ENCODE results near the gene COL17A1. TPM values are rescaled to one million over a fixed set of nuclear protein-coding genes. Genes with fewer than 3 reads are reported as not detected.

The COL17A1 gene
- polyA plus RNA-seq (ENCODE audit: insufficient read length in 4 of 4) = under 1 TPM; 0.49 to 0.65 (median 0.57) TPM

DNA sequence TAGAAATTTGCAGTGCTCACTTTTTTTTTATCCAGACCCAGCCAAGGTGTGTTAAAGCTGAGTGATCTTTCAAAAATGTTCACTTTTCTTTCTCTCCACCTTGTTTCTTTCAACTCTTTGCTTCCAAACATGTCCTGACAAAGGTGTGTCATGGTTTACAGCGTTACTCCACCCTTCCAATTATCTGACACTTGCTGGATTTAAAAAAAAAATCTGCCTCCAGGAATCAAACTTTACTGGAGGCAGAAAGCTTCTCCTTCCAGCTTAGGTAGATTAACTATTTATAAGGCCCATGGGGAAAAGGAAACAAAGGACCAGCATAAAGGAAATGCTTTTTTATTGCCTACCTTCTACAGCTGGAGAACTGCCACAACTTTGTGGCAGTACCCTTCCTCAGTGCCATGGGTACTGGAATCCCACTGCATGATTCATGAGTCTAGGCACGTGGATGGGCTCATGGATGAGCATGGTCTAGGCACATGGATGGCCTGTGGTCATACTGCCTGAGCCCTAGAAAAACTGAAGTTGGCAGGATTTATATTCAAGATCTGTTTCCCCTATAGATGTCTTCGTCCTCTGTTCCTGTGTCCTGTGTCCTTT is at the start of gene COL17A1:
COL17A1 (minus strand) TSS at position 80 of the 600 bp plus-strand sequence. CDS start 5,207 bp downstream, outside the sequence.
- no peak for DNase-seq (ENCODE audit: low read depth in 4 of 4, low spot score in 3 of 4)

DNA sequence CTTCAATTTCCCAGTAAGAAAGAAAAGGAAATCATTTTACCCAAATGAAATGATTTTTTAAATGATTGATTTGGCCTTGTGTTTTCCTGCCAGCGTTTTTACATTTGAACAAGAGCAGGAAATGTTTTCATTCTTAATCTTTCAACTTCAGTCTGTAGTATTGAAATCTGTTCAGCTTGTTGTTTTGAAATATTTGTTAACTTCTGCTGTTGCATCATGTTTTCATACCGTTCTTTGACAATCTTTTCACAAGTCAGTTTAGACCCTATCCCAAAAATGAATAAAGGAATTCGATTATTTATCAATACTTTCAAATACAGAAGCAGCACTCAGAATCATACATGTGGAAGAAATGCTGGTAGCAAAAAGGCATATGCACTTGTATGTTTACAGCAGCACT is 44.4 kb upstream of the COL17A1 start:
- no peak for DNase-seq (ENCODE audit: low read depth in 4 of 4, low spot score in 3 of 4)

DNA sequence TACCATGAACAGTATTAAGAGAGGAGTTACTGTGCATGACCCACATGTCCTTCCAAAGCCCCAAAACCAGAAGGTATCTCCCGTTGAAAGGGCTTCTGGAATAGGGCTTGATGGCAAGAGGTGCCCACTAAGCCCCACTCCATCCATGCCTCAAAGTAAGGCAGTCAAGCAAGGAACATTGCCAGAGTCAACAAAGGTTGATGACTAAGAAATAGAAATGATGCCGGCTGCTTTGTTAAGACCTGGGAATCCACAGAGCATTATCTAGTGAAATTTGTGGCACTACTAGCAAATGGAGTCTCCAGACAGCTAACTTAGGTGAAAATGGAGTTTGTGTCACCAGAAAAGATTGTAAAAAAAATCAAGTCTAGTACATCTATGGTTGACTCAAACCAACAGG is 42.5 kb upstream of the COL17A1 start:
- DNase-seq (ENCODE audit: low read depth in 4 of 4, low spot score in 3 of 4) = no peak

DNA sequence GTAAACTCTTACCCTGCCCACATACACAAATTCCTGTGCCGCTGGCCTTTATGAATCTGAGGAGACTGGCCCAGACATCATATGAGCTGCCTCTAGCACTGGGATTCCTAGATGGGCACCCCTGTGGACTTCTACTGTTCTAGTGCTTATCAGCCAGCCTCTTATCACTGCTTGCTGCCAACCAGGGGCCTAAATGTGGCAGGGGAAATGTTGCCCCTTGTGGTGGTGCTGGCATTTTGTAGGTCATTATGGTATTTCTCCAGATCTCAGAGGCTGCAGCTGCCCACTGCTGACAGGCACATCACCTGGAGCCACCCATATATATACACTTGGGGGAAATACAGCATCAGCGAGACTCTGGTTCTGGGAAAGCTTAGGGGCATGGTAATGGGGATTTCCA is 41.7 kb upstream of the COL17A1 start:
- no peak for DNase-seq (ENCODE audit: low read depth in 4 of 4, low spot score in 3 of 4)

DNA sequence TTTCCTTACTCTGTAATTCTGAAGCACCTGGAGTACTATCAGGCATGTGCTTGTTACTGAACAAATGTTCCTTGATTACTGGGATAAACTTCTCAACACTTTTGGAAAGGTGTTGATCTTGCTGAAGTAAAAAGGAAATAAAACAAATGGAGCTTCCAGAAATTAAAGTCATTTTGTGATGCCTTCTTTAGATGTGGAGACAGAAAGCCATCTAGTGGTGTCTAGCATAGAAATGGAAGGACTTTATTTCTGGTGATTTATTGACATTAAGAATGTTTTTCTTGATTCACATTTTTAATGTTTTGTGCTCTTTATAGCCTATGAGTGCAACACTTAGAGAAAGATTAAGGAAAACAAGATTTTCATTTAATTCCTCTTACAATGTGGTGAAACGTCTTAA is 37.7 kb upstream of the COL17A1 start:
- DNase-seq (ENCODE audit: low read depth in 4 of 4, low spot score in 3 of 4) = no peak

DNA sequence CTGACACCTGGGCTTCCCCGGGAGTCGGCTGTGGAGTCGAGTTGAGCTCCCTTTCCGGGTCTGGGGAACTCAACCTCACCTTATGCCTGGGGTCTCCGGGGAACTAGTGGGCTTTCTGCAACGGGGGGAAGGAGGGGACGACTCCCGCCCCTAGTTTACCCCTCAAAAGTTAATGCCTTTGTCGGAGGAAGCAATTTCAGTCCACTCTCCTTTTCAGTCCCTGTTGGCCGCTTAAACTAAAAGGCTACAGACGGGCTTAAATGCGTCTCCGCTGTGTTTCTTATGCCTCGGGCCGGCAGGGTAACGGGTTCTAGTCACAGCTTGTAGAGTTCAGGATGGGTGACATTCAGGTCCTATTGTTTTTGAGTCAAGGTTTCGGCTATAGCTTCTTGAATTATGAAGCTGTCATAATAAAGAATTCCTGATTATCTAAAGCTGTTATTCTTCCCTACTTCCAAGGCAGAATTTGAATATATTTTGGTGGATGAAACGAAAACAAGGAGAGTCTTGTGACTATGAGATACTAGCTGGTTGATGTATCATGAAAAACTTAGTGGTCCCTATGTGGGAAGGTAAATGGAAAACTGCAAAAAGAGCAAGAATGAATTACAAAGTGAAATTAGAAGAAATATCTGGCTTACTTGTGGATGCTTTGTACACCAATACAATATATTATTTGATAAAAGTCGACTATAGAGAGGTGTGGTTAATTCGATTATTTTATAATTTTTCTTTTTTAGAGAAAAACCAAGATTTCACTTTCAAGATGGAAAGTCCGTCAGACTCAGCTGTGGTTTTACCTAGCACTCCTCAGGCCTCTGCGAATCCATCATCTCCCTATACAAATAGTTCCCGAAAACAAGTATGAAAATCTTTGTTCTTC is 36.8 kb upstream of the COL17A1 start:
- DNase-seq (ENCODE audit: low read depth in 4 of 4, low spot score in 3 of 4) = no peak

DNA sequence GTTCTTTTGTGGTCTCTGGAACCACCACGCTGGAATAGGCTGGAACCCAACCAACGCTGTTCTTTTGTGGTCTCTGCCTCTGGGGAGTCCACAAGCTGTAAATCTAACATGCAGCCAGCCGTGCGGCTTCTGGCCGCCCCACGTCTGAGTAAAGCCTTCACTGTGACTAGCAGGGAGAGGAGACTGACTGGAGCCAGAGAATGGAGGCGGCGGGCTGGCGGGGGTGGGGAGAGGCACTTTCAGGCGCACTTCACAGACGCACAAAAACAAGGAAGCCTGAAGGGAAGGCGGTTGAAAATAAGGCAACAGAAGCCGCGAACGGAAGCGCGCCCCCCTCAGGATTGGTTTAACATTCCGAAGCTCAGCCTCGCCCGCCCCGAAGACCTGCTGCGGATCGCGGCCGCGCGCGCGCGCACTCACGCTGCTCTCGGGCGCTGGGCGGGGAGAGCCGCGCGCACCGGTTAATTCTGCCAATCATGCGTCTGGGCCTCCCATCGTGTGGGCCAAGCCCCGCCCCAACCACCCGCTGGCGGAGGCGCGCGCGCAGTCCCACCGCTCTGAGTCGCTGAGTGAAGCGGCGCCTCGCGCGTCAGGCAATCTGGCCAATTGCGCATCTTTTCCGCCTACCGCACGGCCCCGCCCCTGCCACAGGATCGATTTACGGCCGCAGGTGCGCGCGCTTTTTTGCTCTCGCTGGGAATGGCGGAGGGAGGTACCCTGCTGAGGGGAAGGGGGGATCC is 36.0 kb upstream of the COL17A1 start, which contains the start of gene SFR1:
SFR1 (plus strand) TSS at position 687 of the 740 bp plus-strand sequence; CDS start at position 700, 13 bp downstream.
- DNase-seq (ENCODE audit: low read depth in 4 of 4, low spot score in 3 of 4) = peak; percentile 91 to 96 (median 95)

DNA sequence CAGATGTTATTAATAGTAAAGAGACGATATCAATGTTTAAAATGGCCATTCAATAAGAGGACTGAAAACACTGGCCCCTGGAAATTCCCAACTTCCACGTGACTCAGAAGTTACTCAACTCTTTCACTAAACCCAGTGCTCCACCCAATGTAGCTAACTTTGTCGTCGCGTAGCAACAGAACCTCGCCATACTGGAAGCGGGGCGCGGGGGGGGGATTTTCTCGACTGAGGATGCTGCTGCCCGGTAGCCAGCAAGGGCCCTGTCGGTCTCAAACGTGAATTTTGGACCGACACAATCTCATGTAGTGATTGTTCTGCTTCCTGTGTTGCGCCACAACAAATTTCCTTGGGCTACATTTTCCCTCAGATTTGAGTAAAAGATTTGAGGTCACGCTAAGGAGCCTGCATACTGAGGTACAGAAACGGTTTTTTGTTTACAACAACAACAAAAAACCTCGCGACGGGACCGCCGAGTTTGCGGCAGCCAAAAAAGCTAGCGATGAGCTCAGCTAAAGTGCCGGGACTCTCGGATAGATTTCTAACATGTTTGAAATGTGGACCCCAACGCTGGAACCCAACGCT is 35.3 kb upstream of the COL17A1 start:
- DNase-seq (ENCODE audit: low read depth in 4 of 4, low spot score in 3 of 4) = peak; percentile 75 to 88 (median 81)

DNA sequence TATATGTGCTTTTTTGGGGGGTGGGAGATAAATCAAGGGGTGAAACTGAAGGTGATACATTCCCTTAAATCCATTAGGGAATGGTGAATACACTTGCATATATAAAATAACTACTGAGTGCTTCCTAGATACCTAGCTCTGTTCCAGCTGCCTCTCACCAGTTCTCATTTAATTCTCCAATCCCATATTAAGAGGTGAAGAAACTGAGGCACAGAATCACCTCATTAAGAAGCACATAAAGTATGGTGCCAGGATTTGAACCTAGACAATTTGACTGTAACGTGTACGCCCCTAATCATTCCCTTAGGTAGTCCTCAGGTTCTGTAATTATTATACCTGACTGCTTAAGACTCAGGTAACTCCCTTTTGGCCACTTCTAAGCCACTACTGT is 34.8 kb upstream of the COL17A1 start:
- DNase-seq (ENCODE audit: low read depth in 4 of 4, low spot score in 3 of 4) = no peak

DNA sequence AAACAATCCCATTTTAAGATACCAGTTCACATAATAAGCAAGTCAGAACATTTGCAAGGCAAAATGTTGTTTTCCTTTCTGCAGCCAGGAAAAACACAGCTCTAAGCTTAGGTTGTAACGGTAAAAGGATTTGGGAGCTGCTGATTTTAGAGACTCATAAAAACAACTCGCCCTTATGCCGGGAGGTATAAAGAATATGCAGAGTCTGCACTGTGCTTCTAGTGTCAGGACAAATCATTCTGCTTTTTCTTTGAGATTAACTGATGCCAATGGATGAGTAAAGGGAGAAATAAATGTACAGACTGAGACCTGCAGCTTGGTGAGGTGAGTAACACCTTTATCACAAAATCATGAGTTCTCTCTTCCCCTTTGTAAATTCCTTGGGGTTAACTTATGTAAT is 34.3 kb upstream of the COL17A1 start:
- DNase-seq (ENCODE audit: low read depth in 4 of 4, low spot score in 3 of 4) = no peak

DNA sequence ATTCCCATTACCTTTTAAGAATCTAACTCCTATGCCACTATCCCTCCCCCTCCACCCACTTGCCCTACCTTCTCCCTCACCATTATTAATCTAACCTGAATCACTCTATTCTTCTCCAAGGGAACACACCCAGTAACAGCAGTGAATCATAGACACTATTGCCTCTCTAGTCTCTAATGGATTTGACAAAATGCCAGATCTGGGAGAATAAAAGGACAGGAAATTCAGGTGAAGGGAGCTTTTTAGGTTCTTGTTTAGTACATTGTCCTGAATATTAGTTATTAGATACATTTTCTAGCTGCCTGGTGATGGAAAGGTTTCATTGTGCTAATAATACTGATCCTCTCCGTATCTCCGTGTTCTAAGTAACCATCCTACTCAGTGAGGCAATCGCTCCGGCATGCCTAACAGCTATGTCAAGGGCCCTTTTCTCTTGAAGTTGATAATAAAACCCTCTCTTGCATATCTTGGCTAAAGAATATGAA is 32.2 kb upstream of the COL17A1 start:
- no peak for DNase-seq (ENCODE audit: low read depth in 4 of 4, low spot score in 3 of 4)

DNA sequence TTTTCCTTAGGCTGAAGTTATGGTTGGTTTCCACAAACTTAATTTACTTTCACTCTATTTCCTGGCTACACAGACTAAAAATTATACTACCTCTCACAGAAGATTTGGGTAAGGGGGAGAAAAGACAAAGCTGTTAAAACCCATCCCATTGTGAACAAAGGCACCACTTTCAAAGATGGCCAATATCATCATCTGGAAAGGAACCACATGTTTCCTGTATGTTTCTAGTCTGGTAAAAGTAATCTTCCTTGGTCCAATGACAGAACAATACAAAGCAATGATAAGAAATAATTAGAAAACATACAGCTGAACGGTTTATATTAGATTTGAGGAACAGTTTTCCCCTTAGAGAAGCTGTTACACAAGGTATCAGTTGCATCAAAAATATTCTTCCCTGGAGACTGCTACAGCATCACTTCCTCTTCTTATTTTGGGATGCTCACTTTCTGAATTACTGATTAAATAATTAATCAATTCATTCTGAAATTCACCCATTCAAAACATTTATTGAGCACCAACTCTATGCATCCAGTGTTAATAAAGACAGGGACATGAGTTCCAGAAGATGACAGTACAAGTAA is 27.8 kb upstream of the COL17A1 start:
- DNase-seq (ENCODE audit: low read depth in 4 of 4, low spot score in 3 of 4) = no peak

DNA sequence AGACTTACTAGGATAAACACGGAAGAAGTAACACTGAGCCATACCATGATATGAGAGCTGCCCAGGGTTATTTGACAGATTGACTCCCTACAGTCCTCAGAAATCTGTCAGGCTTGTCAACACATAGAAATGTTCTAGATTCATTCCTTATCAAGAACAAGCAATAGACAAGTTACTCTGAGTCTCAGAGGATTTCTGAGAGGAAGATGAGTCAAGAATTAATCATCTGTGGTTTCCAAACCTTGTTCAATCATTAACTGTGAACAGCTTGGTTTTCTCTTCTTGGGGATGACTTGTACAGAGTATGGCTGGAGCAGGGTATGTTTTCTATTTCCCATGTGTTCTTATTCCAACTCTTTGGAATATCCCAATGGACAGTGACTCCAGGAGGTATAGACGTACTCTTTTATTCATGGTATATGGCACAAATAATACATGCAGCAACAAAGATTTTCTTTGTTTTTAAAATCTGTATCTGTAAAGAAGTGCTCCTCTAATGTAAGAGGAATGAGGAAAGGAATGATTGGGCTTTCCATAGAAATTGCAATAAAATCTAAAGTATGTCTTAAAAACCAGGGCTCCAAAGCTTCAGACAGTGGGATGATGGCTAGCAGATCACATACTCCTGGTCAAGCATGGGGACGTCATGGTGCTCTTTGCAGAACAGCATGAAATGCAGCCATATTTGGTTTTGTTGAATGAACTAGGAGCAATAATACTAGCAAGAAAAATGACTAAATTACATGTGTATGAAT is 24.4 kb upstream of the COL17A1 start:
- no peak for DNase-seq (ENCODE audit: low read depth in 4 of 4, low spot score in 3 of 4)

DNA sequence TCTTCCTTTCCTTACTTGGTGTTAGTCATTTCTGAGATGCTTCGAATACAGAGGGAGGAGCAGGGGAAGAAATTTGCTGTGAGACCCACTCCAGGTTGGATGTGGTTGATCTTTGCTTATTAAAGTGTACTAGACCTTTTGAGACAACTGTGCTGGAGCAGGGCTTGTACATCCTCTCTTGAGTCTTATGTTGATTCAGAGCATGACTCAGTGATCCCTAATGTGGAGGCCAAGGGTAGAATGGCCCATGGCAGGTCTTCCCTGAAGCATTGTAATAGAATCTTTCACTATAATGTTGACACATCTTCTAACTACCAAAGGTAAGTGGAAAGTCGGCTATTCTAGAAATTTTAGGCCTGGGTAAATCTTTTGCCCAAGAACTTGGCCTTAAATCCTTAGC is 19.2 kb upstream of the COL17A1 start:
- no peak for DNase-seq (ENCODE audit: low read depth in 4 of 4, low spot score in 3 of 4)

DNA sequence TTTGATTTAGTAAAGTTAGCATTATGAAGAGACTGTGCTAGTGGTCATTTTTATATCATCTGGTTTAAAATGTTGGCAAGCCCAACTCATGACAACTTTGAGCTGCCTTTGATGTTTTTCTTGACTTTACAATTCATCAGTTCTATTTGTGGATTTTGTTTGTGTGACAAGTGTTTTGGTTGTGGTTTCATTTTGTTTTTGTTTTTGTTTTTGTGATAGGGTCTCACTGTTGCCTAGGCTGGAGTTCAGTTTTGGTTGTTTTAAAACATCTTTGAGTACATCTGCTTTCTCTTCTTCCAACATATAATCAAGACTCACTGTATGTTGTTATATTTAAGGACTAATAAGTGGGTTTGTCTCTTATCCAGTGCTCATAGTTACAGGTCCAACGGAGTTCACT is 18.7 kb upstream of the COL17A1 start:
- no peak for DNase-seq (ENCODE audit: low read depth in 4 of 4, low spot score in 3 of 4)

DNA sequence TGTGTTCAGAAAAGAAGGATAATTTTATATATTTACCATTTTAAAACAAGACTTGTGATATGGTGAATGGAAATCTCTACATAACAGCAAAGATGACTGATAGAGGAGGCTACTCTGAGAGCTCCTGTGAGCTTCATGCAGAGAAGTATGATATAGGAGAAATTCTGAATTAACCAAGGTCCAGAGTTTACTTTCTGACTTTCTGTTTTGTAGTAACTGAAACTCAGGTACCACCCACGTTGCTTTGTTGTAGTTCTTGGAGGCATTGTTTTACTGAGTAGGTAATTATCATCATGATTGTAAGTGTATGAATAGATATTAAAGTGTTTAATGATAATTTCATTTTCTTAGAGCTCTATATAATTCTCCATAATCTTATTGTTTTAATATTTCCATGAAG is 18.3 kb upstream of the COL17A1 start:
- DNase-seq (ENCODE audit: low read depth in 4 of 4, low spot score in 3 of 4) = no peak

DNA sequence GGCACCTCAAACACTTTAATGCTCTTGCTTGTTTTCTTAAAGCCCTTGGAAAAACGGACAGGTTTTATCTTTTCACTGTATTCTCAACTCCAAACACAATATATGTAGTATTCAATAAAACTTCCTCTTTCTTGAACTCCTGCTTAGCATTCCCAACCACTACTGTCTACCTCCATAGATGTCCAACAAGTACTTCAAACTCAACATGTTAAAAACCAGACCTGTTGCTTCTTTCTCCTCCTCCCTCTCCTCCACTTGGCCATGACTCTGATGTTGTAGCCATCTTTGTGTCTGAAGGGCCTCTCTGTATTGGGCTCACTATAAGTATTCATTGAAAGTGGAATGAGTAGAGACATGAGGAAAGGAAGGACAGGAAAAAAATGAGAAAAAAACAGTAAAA is 16.2 kb upstream of the COL17A1 start:
- DNase-seq (ENCODE audit: low read depth in 4 of 4, low spot score in 3 of 4) = no peak

DNA sequence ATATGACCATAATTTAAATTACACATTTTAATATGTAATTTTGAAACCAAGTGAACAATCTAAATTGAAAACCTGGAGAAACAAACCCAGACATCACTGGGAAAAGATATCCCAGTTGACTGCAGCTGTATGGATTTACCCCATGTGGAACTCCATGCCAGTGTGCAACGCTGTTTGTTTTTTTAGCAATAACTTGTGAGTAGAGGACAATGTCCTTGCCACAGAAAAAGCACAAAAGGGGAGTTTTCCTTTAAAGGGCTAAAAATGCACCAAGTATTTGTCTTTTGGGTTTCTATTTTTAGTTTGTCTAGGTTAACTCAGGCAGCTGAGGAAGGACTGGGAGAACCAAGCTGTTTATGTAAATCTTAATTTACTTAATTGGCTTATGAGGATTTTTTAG is 15.1 kb upstream of the COL17A1 start:
- DNase-seq (ENCODE audit: low read depth in 4 of 4, low spot score in 3 of 4) = no peak

DNA sequence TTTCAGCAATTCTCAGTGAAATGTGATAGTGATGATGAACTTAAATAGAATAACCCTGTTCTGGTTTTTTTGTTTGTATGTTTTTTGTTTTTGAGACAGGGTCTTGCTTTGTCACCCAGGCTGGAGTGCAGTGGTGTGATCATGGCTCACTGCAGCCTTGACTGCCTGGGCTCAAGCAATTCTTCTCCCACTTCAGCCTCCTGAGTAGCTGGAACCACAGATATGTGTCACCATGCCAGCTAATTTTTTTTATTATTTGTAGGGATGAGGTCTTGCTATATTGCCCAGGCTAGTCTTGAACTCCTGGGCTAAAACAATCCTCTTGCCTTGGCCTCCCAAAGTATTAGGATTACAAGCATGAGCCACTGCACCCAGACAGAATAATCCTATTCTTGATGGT is 14.3 kb upstream of the COL17A1 start:
- no peak for DNase-seq (ENCODE audit: low read depth in 4 of 4, low spot score in 3 of 4)

DNA sequence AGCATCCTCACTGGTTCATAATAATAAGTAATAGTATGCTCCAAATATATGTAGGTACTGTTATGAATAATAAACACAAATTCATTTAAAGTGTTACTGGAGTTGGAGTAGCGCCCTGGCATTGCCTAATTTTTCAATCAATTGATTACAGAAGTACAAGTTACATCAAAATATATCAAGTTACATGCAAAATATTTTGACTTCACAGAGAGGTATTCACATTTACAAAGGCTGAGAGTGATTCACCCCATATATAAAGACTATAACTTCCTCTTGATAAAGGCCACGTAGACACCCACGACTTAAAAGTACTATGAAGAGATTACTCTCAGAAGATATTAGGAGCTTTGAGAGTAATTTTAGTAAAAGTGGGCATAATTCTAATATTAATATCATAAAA is 13.6 kb upstream of the COL17A1 start:
- DNase-seq (ENCODE audit: low read depth in 4 of 4, low spot score in 3 of 4) = no peak

Measured in left renal pelvis (tissue), 4 donors.